Body of pancreas (tissue), 4 donors: ENCODE data around the gene LCN15.

Experiments used
- CTCF ChIP-seq, 7 experiments: fragments of 450-650 bp in 4 of 7; fragments of 200-600 bp in 3 of 7; sonication (generic) in 3 of 7; IDR thresholded peaks; one replicate each; pipeline ENCODE4 v1.5.1; 2016 to 2019; ENCODE audit warnings: antibody characterized with exemption in 7 of 7
- POLR2A ChIP-seq, 3 donors: fragments of 450-650 bp; IDR thresholded peaks; one replicate each; pipeline ENCODE4 v1.6.1; 2016; ENCODE audit warnings: antibody characterized with exemption in 3 of 3, mild to moderate bottlenecking in 2 of 3

- no peak for TF ChIP-seq CTCF (IDR thresholded peaks at IDR 0.05)
- no peak for TF ChIP-seq POLR2A (IDR thresholded peaks at IDR 0.05)
Observed at GRCh38 chr9:136720251-136720897, 43.9 kb downstream of the LCN15 start.
